ENCODE measurements around the gene ACSL6. TPM values are rescaled to one million over a fixed set of nuclear protein-coding genes. Genes with fewer than 3 reads are reported as not detected.
A peak's percentile ranks its signal among the peaks of the same experiment; 100 is the strongest.

The ACSL6 gene
- total RNA-seq, 4 donors from 2014 or later = 0.22 to 3.3 (median 0.81) TPM

DNA sequence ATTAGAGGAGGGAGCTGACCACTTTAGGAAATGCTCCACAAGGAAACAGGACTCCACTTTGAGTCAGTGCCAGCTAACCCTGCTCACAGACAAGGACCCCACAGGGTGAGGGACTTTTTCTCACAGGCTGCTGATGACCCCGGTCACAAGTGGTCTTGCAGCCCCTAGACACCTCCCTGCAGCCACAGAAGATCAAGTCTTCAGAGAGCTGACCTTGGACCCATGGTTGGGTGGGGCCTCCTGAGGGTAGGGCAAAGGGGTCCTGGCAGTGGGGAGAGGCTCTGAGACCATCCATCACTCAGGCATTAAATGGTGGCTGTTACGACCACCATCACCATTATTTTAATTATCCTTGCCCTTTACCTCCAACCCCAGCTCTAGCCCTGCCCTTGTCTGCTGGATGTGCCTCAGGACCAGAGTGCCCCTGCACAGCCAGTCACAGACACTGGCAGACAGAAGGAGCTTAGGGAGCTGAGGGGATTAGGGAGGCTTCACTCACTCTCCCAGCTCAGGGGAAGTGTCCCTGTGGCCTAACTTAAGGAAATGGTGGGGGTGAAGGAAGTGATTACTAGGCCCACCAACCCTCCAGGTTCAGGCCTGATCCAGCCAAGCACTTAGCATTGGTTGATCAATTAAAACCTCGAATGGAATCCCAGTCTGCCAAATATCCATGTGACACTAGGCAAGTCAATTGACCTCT lies 1.6 kb downstream of the ACSL6 start:
- no peak overlapping the region for H3K27ac ChIP-seq
- 62% methylated on average over 3 of the region's 3 CpGs for WGBS, 2 donors
- no peaks in the 10 kb centered on the region for H3K9me3 ChIP-seq
- peaks cover 0 to 17% (median 7%) of the 10 kb centered on the region in 4 donors for H3K4me1 ChIP-seq
- H3K36me3 ChIP-seq = no peaks in the 10 kb centered on the region
- DNase-seq (ENCODE audit: low spot score in 2 of 2) = no peak
- peaks cover 0 to 36% of the 10 kb centered on the region in 2 donors for H3K27me3 ChIP-seq
- H3K4me3 ChIP-seq = no peak overlapping the region
- TF ChIP-seq, protein P1, sequence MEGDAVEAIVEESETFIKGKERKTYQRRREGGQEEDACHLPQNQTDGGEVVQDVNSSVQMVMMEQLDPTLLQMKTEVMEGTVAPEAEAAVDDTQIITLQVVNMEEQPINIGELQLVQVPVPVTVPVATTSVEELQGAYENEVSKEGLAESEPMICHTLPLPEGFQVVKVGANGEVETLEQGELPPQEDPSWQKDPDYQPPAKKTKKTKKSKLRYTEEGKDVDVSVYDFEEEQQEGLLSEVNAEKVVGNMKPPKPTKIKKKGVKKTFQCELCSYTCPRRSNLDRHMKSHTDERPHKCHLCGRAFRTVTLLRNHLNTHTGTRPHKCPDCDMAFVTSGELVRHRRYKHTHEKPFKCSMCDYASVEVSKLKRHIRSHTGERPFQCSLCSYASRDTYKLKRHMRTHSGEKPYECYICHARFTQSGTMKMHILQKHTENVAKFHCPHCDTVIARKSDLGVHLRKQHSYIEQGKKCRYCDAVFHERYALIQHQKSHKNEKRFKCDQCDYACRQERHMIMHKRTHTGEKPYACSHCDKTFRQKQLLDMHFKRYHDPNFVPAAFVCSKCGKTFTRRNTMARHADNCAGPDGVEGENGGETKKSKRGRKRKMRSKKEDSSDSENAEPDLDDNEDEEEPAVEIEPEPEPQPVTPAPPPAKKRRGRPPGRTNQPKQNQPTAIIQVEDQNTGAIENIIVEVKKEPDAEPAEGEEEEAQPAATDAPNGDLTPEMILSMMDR (IDR thresholded peaks at IDR 0.05) = no peak
- TF ChIP-seq POLR2A (IDR thresholded peaks at IDR 0.05) (no peak), EP300 (IDR thresholded peaks at IDR 0.05) (no peak)

- Histone ChIP-seq H3K4me1 (peaks cover 0 to 17% (median 7%) of the 10 kb centered on the region in 4 donors), H3K9me3 (no peaks in the 10 kb centered on the region), H3K27me3 (peaks cover 0 to 36% of the 10 kb centered on the region in 2 donors), H3K4me3 (no peak overlapping the region), H3K36me3 (no peaks in the 10 kb centered on the region), H3K27ac (no peak overlapping the region)
- DNase-seq (ENCODE audit: low spot score in 2 of 2) = no peak
- TF ChIP-seq EP300 (IDR thresholded peaks at IDR 0.05) (no peak), POLR2A (IDR thresholded peaks at IDR 0.05) (no peak)
- TF ChIP-seq, protein P1 (IDR thresholded peaks at IDR 0.05) = no peak
- 61 to 66% methylated on average over 5 of the region's 5 CpGs for WGBS, 2 donors
Measured at GRCh38 chr5:132008961-132009680, 2.3 kb downstream of the ACSL6 start.

GRCh38 chr5:132008163-132008473 lies 3.3 kb downstream of the ACSL6 start:
- Histone ChIP-seq H3K9me3 (no peaks in the 10 kb centered on the region), H3K36me3 (no peaks in the 10 kb centered on the region), H3K27me3 (peaks cover 0 to 36% of the 10 kb centered on the region in 2 donors), H3K4me1 (peaks cover 0 to 22% (median 7%) of the 10 kb centered on the region in 4 donors), H3K27ac (no peak overlapping the region), H3K4me3 (no peak overlapping the region)
- TF ChIP-seq, protein P1 (IDR thresholded peaks at IDR 0.05) = no peak
- TF ChIP-seq POLR2A (IDR thresholded peaks at IDR 0.05) (no peak), EP300 (IDR thresholded peaks at IDR 0.05) (no peak)
- DNase-seq (ENCODE audit: low spot score in 2 of 2) = no peak
- 77 to 80% methylated on average over 2 of the region's 2 CpGs for WGBS, 2 donors

DNA sequence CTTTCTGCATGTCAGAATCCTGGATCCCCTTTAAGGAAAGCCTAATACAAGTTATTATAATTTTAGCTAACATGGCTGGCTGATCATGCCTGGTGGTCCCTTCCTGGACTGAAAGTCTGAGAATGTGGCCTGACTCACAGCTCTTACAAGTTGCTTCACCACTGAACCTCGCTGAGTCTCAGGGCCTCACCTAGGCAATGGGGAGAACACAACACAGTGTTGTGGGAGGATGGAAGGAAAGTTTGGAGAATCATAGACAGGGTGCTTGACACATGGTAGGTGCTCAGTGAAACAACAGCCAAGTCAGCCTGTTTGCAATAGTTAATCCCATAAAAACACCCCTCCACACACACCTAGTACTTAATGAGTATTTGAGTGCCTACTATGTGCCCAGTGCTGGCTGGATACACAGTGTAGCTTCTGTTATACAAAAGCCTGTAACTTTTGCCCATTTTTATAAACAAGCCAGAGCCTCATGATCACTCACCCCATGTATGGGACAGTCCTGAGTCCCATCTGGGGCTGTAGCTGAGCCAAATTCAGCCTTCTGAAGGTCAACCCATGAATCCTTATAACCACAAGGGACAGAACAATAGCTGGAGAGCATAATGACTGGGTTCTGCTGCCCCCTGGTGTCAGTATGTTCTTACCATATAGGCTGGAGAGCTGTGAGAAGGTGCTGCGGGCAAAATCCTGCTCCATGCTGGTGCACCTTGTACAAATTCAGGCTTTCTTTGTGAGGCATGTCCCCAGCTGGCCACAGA lies 3.9 kb downstream of the ACSL6 start:
- no peak for TF ChIP-seq POLR2A (IDR thresholded peaks at IDR 0.05)
- TF ChIP-seq, protein P1 (IDR thresholded peaks at IDR 0.05) = peak; percentile 44 to 84 (median 61)
- Histone ChIP-seq H3K27me3 (peaks cover 0 to 36% of the 10 kb centered on the region in 2 donors), H3K4me1 (peaks cover 0 to 28% (median 9%) of the 10 kb centered on the region in 4 donors), H3K27ac (no peak overlapping the region), H3K4me3 (no peak overlapping the region), H3K36me3 (no peaks in the 10 kb centered on the region), H3K9me3 (no peaks in the 10 kb centered on the region)
- DNase-seq (ENCODE audit: low spot score in 2 of 2) = peak; percentile 61 to 92
- 42 to 53% methylated on average over 2 of the region's 2 CpGs for WGBS, 2 donors
